Kasumi-1 (cell line): ENCODE data around the gene FBXO41.
A peak's percentile ranks its signal among the peaks of the same experiment; 100 is the strongest.

Experiments used
- DNase-seq, 2 experiments: peaks; one replicate each; lab custom pipeline; 2025; lab: John Stamatoyannopoulos, UW

The FBXO41 gene

DNA sequence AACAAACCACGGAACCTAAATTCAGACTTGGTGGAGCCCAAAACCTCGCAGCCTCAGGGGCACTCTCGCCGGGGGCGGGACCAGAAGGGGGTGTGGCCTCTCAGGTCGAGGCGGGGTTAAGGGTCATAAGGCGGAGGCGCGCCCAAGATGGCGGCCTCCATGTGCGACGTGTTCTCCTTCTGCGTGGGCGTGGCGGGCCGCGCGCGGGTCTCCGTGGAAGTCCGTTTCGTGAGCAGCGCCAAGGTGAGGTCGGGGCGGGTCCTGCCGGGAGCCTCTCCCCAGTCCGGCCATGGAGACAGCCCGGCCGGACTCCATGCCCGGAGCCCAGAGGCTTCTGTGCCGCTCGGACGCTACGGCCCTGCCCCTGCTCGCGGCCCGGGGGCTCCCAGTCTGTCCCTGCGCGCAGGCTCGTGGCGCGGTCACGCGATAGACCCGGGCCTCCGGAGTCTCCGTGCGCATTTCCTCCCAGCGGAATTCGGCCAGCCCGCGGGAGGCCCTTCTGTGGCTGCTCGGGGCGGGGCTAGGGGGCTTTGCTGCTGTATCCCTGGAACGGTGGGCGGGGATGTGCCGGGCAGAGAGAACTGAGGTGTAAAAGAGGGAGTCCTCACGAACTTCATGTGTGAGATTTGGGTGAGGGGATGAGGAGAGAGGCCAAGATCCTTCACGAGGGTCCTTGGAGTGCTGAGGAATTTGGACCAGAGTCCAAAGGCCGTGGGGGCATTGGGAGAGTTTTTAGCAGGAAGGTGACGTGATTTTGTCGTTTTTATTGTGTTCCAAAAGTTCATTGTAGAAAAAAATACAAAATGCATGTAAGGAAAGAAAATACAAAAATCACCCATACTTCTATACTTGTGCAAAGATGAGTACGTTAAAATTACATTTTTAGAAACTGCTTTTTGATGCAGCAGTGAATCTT lies 69.9 kb downstream of the FBXO41 start, which contains the start of gene SMYD5:
Gene SMYD5 (plus strand): TSS at position 126 of the 916 bp plus-strand sequence. CDS start 22 bp downstream, at position 148.
- peak; percentile 81 to 82 for DNase-seq

DNA sequence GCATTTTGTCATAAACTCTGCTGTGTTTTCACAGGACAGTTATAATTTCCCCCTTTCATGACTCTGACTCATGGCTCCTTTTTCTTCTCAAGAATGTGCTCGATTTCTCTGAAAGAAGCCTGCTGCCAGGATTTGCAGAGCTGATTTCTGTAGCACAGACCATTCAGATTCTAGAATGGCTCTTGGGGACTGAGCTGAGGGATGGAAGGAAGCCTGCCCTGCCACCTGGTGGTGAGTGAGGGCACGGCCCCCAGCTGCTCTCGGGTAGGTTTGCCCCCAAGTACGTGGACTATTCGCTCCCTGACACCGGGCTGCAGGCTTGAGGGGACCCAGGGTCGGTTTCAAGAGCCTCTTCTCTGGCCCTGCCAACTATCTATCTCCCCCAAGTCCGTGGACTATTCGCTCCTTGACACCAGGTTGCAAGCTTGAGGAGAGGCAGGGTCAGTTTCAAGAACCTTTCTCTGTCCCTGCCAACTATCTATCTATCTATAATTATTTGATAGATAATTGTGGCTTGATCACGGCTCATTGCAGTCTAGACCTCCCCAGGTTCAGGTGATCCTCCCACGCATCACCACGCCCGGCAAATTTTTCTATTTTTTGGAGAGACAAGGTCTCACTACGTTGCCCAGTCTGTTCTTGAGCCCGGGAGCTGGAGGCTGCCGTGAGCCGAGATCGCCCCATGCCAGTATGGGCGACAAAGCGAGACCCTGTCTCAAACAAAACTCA lies 71.7 kb downstream of the FBXO41 start:
- DNase-seq = peak; percentile 74 to 82

DNA sequence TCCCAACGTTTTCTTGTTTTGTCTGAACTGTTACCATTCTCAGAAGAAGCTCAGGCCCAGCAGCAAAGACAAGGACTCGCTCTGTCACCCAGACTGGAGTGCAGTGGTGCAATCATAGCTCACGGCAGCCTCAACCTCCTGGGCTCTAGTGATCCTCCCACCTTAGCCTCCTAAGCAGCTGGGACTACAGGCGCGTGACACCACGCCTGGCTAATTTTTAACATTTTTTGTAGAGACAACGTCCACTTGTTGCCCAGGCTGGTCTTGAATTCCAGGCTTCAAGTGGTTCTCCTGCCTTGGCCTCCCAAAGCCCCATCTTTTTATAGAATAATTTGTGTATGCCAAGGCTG lies 72.2 kb downstream of the FBXO41 start:
- no peak for DNase-seq

DNA sequence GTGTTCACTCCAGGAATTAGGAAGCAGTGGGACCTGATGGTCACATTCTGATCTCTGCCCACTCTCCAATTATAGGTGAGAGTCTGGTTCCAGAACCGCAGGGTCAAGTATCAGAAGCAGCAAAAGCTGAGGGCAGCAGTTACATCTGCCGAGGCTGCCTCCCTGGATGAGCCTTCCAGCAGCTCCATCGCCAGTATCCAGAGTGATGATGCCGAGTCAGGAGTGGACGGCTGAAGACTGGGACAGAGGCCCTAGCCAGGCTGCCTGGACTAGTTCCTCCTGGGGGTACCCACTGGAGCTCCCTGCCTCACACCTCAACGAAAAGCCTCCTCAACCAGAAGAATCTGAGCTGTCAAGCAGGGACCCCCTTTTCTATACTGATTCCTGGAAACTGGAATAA lies 73.6 kb downstream of the FBXO41 start:
- no peak for DNase-seq

DNA sequence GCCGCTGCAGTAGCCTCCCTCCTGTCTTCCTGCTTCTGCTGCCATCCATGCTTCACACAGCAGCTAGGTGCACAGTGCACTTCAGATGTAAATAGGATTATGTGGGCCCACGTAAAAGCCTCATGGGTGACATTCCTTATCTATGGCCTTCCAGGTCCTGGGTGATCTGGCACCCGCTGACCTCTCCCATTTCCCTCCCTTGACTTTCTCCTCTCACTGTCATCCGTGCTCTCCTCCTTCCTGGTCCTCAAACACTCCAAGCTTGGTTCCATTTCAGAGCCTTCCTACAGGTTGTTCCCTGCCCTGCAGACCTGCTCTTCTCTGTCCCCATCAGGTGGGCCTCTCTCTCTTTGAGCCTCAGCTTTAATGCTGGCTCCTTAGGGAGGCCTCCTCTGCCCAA lies 74.3 kb downstream of the FBXO41 start:
- no peak for DNase-seq

DNA sequence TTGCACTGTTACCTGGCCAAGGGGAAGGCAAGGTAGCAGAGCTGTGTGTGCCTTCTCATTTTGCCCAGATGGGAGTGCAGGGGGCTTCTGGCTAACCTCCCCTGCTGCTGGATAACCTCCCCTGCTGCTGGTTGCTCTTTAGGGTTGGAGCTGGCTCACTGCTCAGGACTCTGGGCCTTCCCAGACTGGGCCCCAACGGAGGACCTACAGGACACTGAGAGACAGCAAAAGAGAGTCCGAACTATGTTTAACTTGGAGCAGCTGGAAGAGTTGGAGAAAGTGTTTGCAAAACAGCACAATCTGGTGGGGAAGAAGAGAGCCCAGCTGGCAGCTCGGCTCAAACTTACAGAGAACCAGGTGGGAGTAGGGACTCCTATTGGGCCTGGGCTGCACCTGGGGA lies 76.0 kb downstream of the FBXO41 start:
- no peak for DNase-seq

DNA sequence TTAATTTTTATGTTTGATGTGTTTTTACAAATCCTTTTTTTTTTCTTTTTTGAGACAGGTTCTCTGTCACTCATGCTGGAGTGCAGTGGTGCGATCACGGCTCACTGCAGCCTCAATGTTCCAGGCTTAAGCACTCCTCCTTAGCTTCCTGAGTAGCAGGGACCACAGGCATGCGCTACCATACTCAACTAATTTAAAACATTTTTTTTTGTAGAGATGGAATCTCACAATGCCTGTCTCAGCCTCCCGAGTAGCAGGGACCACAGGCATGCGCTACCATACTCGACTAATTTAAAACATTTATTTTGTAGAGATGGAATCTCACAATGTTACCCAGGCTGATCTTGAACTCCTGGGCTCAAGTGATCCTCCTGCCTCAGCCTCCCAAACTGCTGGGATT lies 78.7 kb downstream of the FBXO41 start:
- DNase-seq = no peak
